ENCODE measurements around the gene ZNF780A. TPM values are rescaled to one million over a fixed set of nuclear protein-coding genes. Genes with fewer than 3 reads are reported as not detected.
"Not testable (repeated sequence)": the region's sequence is repeated elsewhere in the genome, so short reads cannot be mapped to it uniquely, and the experiment has no call there.

The ZNF780A gene
- 10 to 100 TPM; 17.9 to 21.6 TPM for total RNA-seq

DNA sequence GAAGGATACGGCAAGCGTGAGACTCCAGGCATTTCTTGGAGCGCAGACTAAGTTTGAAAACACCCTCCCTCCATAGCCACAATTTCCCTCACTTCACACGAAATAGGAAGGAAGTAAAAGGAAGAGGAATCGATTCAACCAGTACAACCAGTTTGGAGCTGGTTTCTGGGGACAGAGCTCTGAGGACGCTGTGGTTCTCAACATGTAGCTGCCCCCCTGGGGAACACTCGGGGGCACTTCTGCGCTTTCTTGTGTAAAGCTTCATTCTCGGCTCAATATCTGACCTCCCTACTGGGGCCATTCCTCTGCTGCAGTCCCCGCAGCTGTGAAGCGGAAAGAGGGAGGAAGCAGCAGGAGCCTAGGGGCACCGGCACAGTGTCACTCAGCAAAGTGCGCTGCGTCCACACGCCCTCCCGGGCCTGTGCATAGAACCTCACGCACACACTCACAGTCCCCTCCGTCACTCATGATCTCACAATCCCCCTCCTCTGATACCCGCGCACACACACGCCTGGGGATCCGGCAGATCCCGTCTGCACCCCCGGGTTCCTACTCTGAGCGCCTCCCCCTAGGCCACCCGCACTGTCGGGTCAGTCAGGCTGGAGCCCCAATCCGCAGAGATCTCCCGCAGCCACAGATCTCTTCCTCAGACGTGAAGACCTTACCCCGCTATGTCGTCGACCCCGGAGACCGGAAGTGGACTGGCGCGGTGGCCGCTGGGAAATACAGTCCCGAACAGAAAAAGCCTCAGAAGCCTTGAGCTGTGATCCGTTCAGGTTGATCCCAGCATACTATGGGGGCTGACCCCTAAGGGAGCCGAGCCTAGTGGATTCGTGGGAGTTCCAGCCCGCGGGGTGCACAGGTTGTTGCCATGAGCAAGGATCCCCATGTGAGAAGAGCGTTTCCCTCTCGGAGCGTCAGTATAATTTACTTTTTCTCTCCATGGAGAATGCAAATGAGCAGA, at the start of gene ZNF780A:
ZNF780A (minus strand) TSS at position 703 of the 964 bp plus-strand sequence. CDS start 6,190 bp downstream, outside the sequence.
- peaks cover 35% of the 10 kb centered on the region for H3K4me1 Mint-ChIP-seq (ENCODE audit: low read depth)
- ATAC-seq: peak; percentile 93
- POLR2A ChIA-PET: interaction anchor here (0.6 to 2.4 kb wide), 9 partner anchors 12 to 139 kb away, joined by 3 to 12 read pairs (median 4); partner anchors contain the start of genes PSMC4, ZNF546 and ZNF780B

DNA sequence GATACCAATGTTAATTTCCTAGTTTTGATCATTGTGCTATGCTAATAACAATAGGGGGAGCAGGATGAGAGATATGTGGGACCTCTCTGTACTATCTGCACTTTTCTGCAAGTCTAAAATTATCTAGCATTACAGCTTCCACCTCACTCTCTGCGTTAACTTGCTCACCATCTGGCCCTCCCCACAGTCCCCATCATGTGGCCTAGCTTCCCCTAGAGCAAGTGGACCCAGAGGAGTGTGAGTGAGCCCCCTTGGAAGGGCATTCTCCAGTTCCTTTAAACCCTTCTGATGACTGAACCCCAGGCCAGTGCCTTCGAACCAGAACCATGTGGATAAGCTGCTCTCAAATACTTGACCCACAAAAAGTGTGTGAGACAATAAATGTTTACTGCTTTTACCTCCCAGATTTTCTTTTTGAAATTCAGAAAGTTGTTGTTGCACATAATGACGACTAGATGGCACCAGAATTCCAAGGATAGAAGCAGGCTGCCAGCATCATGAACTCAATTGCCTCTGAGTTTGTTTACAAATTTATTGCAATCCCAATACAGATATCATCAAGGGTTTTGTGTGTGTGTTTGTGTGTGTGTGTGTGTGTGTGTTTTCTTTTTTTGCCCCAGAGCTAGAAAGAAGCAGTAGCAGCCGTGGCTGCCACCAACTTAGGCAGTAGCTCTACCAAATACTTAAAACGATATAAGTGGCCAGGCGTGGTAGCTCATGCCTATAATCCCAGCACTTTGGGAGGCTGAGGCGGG, 49.0 kb upstream of the ZNF780A start:
- CTCF ChIA-PET: interaction anchor here (0.6 to 3.7 kb wide), 25 partner anchors 11 to 459 kb away, joined by 3 to 32 read pairs (median 4); partner anchors contain the start of genes MAP3K10, PSMC4, TTC9B and ZNF780A

More for the DNA sequence above, at the start of gene ZNF780A:
- peaks cover 11% of the 10 kb centered on the region for H3K27me3 Mint-ChIP-seq (ENCODE audit: low read depth)
- H3K9me3 Mint-ChIP-seq (ENCODE audit: insufficient read depth): peaks cover 5% of the 10 kb centered on the region
- DNase-seq: peak; percentile 84
- peak within 1 kb of the TSS; percentile 100 for H3K27ac Mint-ChIP-seq
- H3K36me3 Mint-ChIP-seq (ENCODE audit: low read depth): peaks cover 30% of the 10 kb centered on the region
- CTCF ChIA-PET: interaction anchor here (1.0 to 1.9 kb wide), 9 partner anchors 10 to 298 kb away, joined by 3 to 7 read pairs (median 4); partner anchors contain the start of genes PSMC4, ZNF546 and ZNF780B
- H3K4me3 Mint-ChIP-seq: peak within 1 kb of the TSS; percentile 100

DNA sequence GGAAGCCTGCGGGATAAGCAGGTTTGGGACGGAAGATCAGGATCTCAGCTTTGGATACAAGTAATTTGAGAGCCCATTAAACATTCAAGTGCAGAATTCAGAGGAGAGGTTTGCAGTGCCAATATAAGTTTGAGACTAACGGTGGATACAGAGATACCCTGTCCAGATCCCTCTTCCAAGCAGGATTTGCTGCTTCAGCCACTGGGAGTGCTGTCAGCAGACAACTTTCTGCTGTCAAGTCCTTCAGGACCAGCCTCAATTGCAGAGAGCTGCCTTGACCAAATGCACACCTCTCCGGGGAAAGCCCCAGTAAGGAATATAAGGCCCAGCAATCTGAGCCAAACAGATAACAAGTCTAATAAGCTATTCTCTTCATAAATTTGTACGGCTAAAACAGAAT, 46.1 kb upstream of the ZNF780A start:
- peaks cover 16% of the 10 kb centered on the region for H3K27me3 Mint-ChIP-seq (ENCODE audit: low read depth)
- no peaks in the 10 kb centered on the region for H3K9me3 Mint-ChIP-seq (ENCODE audit: insufficient read depth)
- ChIA-PET CTCF (no interaction called here), POLR2A (no interaction called here)
- H3K4me3 Mint-ChIP-seq: no peak overlapping the region
- H3K36me3 Mint-ChIP-seq (ENCODE audit: low read depth): no peaks in the 10 kb centered on the region
- no peak overlapping the region for H3K27ac Mint-ChIP-seq
- H3K4me1 Mint-ChIP-seq (ENCODE audit: low read depth): peaks cover 4% of the 10 kb centered on the region
- DNase-seq (no peak), ATAC-seq (no peak)

More for the DNA sequence above, 49.0 kb upstream of the ZNF780A start:
- no peaks in the 10 kb centered on the region for H3K36me3 Mint-ChIP-seq (ENCODE audit: low read depth)
- POLR2A ChIA-PET: interaction anchor here (0.7 kb wide), 1 partner anchor 55 kb away, joined by 3 read pairs; no protein-coding TSS in a partner anchor
- no peak overlapping the region for H3K27ac Mint-ChIP-seq
- no peak overlapping the region for H3K4me3 Mint-ChIP-seq
- H3K9me3 Mint-ChIP-seq (ENCODE audit: insufficient read depth): no peaks in the 10 kb centered on the region
- peaks cover 23% of the 10 kb centered on the region for H3K4me1 Mint-ChIP-seq (ENCODE audit: low read depth)
- ATAC-seq (no peak), DNase-seq (peak; percentile 47)
- peaks cover 14% of the 10 kb centered on the region for H3K27me3 Mint-ChIP-seq (ENCODE audit: low read depth)

DNA sequence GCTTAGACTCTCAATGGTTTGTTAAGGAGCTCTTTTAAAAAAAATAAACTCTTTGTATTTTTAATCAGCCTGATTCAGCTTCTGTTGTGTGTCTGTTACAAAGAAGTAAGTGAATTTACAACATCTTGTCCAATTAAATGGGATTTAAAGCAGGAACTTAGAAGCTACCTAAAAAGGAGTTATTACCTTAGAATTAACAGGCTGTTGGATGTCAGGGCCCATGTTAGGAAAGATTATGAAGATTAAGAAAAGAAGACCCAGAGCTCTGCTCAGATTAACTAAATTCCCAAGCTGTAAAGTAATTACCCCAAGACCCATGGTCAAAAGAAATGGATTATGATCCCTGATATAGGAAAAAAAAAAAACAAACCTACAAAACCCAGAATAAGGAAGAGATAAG, 44.1 kb upstream of the ZNF780A start:
- no peaks in the 10 kb centered on the region for H3K9me3 Mint-ChIP-seq (ENCODE audit: insufficient read depth)
- CTCF ChIA-PET: interaction anchor here (1.9 kb wide), 1 partner anchor 31 kb away, joined by 5 read pairs; no protein-coding TSS in a partner anchor
- peaks cover 31% of the 10 kb centered on the region for H3K27me3 Mint-ChIP-seq (ENCODE audit: low read depth)
- no peak overlapping the region for H3K4me3 Mint-ChIP-seq
- H3K27ac Mint-ChIP-seq: no peak overlapping the region
- POLR2A ChIA-PET: no interaction called here
- H3K36me3 Mint-ChIP-seq (ENCODE audit: low read depth): no peaks in the 10 kb centered on the region
- ATAC-seq (no peak), DNase-seq (no peak)
- H3K4me1 Mint-ChIP-seq (ENCODE audit: low read depth): peaks cover under 1% of the 10 kb centered on the region

DNA sequence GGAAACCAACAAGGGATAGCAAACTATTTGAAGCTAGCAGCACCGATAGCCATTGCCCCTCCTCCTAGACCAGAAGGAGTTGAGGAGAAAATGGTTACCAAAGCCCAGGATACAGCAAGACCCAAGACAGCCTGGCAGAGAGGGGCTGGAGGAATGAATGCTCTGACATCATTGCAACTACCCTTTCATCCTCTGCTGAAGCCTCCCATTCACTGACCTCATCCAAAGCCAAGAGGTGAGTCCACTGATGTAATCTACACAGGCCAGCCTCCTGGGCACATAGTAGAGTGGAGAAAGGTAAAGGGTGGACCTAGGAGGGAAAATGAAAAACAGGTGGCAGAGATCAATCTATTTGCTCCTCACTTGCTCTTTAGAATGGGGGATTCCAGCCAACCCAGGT, 42.7 kb upstream of the ZNF780A start:
- ATAC-seq (no peak), DNase-seq (no peak)
- H3K9me3 Mint-ChIP-seq (ENCODE audit: insufficient read depth): no peaks in the 10 kb centered on the region
- ChIA-PET CTCF (no interaction called here), POLR2A (no interaction called here)
- H3K36me3 Mint-ChIP-seq (ENCODE audit: low read depth): no peaks in the 10 kb centered on the region
- no peaks in the 10 kb centered on the region for H3K4me1 Mint-ChIP-seq (ENCODE audit: low read depth)
- no peak overlapping the region for H3K4me3 Mint-ChIP-seq
- H3K27me3 Mint-ChIP-seq (ENCODE audit: low read depth): peaks cover 40% of the 10 kb centered on the region
- H3K27ac Mint-ChIP-seq: no peak overlapping the region

DNA sequence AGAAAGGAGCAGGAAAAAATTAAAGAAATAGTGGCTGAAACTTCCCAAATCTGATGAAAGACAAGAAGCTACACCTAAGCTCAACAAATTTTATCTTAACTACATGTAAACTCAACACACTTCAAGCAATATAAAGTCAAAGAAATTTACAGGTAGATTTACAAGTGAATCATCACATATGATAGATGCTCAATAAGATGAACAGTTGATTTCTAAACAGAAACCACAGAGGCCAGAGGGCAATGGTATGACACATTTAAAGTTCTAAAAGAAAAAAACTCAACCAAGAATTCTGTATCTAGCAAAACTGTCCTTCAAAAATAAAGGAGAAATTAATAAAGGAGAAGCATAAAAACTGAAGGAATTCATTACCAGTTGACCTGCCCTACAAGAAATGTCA, 39.3 kb upstream of the ZNF780A start:
- no peak overlapping the region for H3K27ac Mint-ChIP-seq
- no peaks in the 10 kb centered on the region for H3K9me3 Mint-ChIP-seq (ENCODE audit: insufficient read depth)
- ATAC-seq (no peak), DNase-seq (no peak)
- POLR2A ChIA-PET: no interaction called here
- H3K4me1 Mint-ChIP-seq (ENCODE audit: low read depth): no peaks in the 10 kb centered on the region
- H3K4me3 Mint-ChIP-seq: no peak overlapping the region
- H3K36me3 Mint-ChIP-seq (ENCODE audit: low read depth): no peaks in the 10 kb centered on the region
- H3K27me3 Mint-ChIP-seq (ENCODE audit: low read depth): peaks cover 47% of the 10 kb centered on the region
- CTCF ChIA-PET: no interaction called here

DNA sequence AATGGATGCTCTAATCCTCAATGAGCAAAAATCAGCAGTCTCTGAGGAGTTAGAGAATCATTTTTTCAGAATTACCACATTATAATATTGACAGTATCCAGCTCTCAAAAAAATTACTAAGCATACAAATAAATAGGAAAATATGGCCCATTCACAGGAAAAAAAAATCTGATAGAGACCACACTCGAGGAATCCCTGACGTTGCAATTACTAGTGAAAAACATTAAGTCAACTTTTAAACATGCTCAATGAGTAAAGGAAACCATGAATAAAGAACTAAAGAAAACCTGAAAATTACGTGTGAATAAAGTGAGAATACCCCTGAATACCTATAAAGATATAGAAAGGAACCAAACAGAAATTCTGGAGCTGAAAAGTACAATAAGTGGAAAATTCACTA, 38.7 kb upstream of the ZNF780A start:
- Mint-ChIP-seq H3K4me1 (ENCODE audit: low read depth) (no peaks in the 10 kb centered on the region), H3K36me3 (ENCODE audit: low read depth) (no peaks in the 10 kb centered on the region), H3K27me3 (ENCODE audit: low read depth) (peaks cover 46% of the 10 kb centered on the region), H3K9me3 (ENCODE audit: insufficient read depth) (no peaks in the 10 kb centered on the region), H3K27ac (no peak overlapping the region), H3K4me3 (no peak overlapping the region)
- DNase-seq (no peak), ATAC-seq (no peak)
- ChIA-PET POLR2A (no interaction called here), CTCF (interaction anchor here (1.2 to 1.5 kb wide), 2 partner anchors 10 to 36 kb away, joined by 4 to 6 read pairs; no protein-coding TSS in a partner anchor)

DNA sequence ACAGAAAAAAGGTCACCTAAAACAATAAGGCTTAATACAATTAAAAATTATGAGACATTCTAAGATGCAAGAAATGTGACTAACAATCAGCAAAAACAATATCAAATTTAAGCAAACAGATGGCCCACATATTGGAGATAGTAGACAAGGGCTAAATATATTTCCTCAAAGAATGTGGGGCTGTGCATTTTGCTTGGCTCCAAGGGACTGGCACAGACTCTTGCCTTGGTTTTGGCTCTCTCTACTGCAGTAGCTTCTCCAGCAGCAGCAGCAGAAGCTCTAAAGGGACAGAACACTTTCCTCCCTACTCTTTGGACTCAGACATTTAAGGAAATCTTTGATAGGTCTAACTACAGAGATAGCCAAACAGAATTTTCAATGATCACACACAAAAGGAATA, 38.2 kb upstream of the ZNF780A start:
- ChIA-PET CTCF (interaction anchor here (1.2 to 1.5 kb wide), 2 partner anchors 11 to 36 kb away, joined by 4 to 6 read pairs; no protein-coding TSS in a partner anchor), POLR2A (no interaction called here)
- Mint-ChIP-seq H3K27me3 (ENCODE audit: low read depth) (peaks cover 48% of the 10 kb centered on the region), H3K4me1 (ENCODE audit: low read depth) (no peaks in the 10 kb centered on the region), H3K36me3 (ENCODE audit: low read depth) (no peaks in the 10 kb centered on the region), H3K9me3 (ENCODE audit: insufficient read depth) (no peaks in the 10 kb centered on the region), H3K4me3 (no peak overlapping the region), H3K27ac (no peak overlapping the region)
- ATAC-seq (no peak), DNase-seq (no peak)

DNA sequence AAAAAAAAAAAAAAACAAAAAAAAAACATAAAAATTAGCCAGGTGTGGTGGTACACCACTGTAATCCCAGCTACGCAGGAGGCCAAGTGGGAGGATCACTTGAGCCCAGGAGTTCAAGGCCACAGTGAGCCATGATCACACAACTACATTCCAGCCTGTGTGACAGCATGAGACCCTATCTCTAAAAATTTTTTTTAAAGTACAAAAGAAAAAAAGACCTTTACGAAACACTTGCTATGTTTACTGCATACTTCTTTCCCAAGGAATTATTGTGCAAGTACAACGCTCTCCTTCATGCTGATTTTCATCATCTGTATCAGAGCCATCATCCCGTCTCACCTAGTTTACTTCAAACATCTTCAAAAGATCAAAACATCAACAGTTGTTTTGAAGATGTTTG, 28.6 kb upstream of the ZNF780A start:
- POLR2A ChIA-PET: no interaction called here
- CTCF ChIA-PET: no interaction called here
- Mint-ChIP-seq H3K27ac (no peak overlapping the region), H3K4me1 (ENCODE audit: low read depth) (no peaks in the 10 kb centered on the region), H3K9me3 (ENCODE audit: insufficient read depth) (peaks cover 7% of the 10 kb centered on the region), H3K27me3 (ENCODE audit: low read depth) (peaks cover 9% of the 10 kb centered on the region), H3K36me3 (ENCODE audit: low read depth) (no peaks in the 10 kb centered on the region), H3K4me3 (no peak overlapping the region)
- DNase-seq: no peak
- no peak for ATAC-seq

DNA sequence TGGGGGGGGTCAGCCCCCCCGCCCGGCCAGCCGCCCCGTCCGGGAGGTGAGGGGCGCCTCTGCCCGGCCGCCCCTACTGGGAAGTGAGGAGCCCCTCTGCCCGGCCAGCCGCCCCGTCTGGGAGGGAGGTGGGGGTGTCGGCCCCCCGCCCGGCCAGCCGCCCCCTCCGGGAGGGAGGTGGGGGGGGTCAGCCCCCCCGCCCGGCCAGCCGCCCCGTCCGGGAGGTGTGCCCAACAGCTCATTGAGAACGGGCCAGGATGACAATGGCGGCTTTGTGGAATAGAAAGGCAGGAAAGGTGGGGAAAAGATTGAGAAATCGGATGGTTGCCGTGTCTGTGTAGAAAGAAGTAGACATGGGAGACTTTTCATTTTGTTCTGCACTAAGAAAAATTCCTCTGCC, 27.9 kb upstream of the ZNF780A start:
- POLR2A ChIA-PET, H3K27ac Mint-ChIP-seq, CTCF ChIA-PET: not testable (repeated sequence)

DNA sequence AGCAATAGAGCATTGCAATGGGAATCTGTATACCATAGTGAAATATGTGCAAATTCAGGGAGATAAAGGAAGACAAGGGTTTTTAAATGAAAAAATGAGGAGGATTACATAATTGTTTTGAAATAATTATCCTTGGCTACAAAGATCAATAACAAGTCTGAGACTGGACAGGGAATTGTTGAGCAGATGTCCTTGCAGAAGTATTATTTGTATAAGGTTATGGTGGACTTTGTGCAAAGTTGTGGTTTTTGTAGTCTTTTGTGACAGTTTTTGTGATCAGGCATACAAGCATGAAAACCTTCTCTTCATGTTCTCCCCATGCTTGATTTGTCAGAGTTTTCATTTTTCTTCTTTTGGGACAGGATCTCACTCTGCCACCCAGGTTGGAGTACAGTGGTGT, 25.3 kb upstream of the ZNF780A start:
- H3K9me3 Mint-ChIP-seq (ENCODE audit: insufficient read depth): peaks cover 10% of the 10 kb centered on the region

More for the DNA sequence above, 27.9 kb upstream of the ZNF780A start:
- H3K36me3 Mint-ChIP-seq (ENCODE audit: low read depth); H3K4me1 Mint-ChIP-seq (ENCODE audit: low read depth); H3K4me3 Mint-ChIP-seq; DNase-seq; ATAC-seq; H3K27me3 Mint-ChIP-seq (ENCODE audit: low read depth); H3K9me3 Mint-ChIP-seq (ENCODE audit: insufficient read depth): not testable (repeated sequence)

More for the DNA sequence above, 25.3 kb upstream of the ZNF780A start:
- Mint-ChIP-seq H3K36me3 (ENCODE audit: low read depth) (no peaks in the 10 kb centered on the region), H3K4me1 (ENCODE audit: low read depth) (no peaks in the 10 kb centered on the region), H3K27ac (no peak overlapping the region), H3K4me3 (no peak overlapping the region), H3K27me3 (ENCODE audit: low read depth) (peaks cover 5% of the 10 kb centered on the region)
- ChIA-PET CTCF (no interaction called here), POLR2A (no interaction called here)
- ATAC-seq (no peak), DNase-seq (no peak)

Measured in activated CD8-positive, alpha-beta T cell treated with anti-CD3 and anti-CD28 coated beads, Interleukin-2, amount 10 ng/mL, durations not matched to agents 7 days and 5 days (primary cell).